OCI-LY3 (cell line): Measurements from ENCODE around the gene DIO3.

ENCODE experiments used
- H2AFZ ChIP-seq: fragments of 200-600, 300-600 bp; shearing (Covaris generic); 2 replicates; pipeline ENCODE4 v1.6.0; 2014; ENCODE audit warnings: antibody characterized with exemption, low read depth, low read length
- H3K27ac ChIP-seq: fragments of 200-600, 300-600 bp; sonication (generic); 2 replicates; pipeline ENCODE4 v1.5.1; 2014; ENCODE audit warnings: mild to moderate bottlenecking, low read length, moderate library complexity, mixed read lengths
- H3K27me3 ChIP-seq: fragments of 200-600, 300-600 bp; sonication (generic); 2 replicates; pipeline ENCODE4 v1.6.1; 2014; ENCODE audit warnings: low read depth, low read length, mixed read lengths
- H3K36me3 ChIP-seq: fragments of 200-600, 300-600 bp; sonication (generic); replicated peaks from 2 replicates; pipeline ENCODE3; 2014; ENCODE audit warnings: low read depth, low read length, mixed read lengths
- H3K4me1 ChIP-seq: fragments of 300-600, 200-600 bp; sonication (generic); 2 replicates; pipeline ENCODE4 v1.6.1; 2014; ENCODE audit warnings: low read length, mixed read lengths
- H3K4me2 ChIP-seq: fragments of 200-600, 300-600 bp; sonication (generic); 2 replicates; pipeline ENCODE4 v1.6.1; 2014; ENCODE audit warnings: low read length, mixed read lengths
- H3K4me3 ChIP-seq: fragments of 300-600, 200-600 bp; sonication (generic); 2 replicates; pipeline ENCODE4 v1.5.1; 2014; ENCODE audit warnings: antibody characterized with exemption, mild to moderate bottlenecking, low read length, moderate library complexity
- H3K79me2 ChIP-seq: fragments of 300-600, 200-600 bp; shearing (Covaris generic); 2 replicates; pipeline ENCODE4 v1.6.1; 2014; ENCODE audit warnings: mild to moderate bottlenecking, low read length, mixed read lengths
- H3K9ac ChIP-seq: fragments of 300-600, 200-600 bp; shearing (Covaris generic); 2 replicates; pipeline ENCODE4 v1.6.0; 2014; ENCODE audit warnings: mild to moderate bottlenecking, low read length, moderate library complexity
- H3K9me3 ChIP-seq: fragments of 200-600, 300-600 bp; shearing (Covaris generic); 2 replicates; pipeline ENCODE4 v1.6.1; 2014; ENCODE audit warnings: low read length, mixed read lengths; ENCODE audit not compliant: insufficient read depth
- H4K20me1 ChIP-seq: fragments of 200-600, 300-600 bp; sonication (generic); 2 replicates; pipeline ENCODE4 v1.6.1; 2016; ENCODE audit warnings: low read length, mixed read lengths; ENCODE audit not compliant: insufficient read depth
- EZH2phosphoT487 ChIP-seq: fragments of 200-600 bp; shearing (Covaris generic); IDR thresholded peaks from 2 replicates; pipeline ENCODE4 v1.6.1; 2018; ENCODE audit warnings: antibody characterized with exemption, mixed run types, low read depth
- TF ChIP-seq, protein P1 (sequence below): fragments of 200-600, 300-600 bp; sonication (generic); IDR thresholded peaks from 2 replicates; pipeline ENCODE4 v1.5.1; 2014; ENCODE audit warnings: antibody characterized with exemption, low read length, low read depth

DIO3 gene

DNA sequence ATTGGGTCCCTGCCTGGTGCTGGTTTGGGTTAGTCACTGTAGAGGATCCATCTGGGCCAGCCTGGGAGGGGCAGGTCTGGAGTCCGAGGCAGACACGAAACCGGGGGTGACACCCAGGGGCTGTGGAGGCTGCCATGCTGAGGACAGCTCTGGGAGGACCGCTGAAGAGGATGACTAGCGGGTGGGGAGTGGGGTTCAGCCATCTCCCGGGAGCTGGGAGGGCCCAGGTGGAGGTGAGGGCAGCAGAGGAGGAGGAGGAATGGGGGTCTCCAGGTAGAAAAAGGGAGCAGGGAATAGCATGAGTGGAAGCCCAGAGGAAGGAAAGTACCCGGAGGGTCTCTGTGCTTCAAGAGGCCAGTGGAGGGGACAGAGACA, 4.0 kb upstream of the DIO3 start:
- no peak overlapping the region for H3K4me2 ChIP-seq

DNA sequence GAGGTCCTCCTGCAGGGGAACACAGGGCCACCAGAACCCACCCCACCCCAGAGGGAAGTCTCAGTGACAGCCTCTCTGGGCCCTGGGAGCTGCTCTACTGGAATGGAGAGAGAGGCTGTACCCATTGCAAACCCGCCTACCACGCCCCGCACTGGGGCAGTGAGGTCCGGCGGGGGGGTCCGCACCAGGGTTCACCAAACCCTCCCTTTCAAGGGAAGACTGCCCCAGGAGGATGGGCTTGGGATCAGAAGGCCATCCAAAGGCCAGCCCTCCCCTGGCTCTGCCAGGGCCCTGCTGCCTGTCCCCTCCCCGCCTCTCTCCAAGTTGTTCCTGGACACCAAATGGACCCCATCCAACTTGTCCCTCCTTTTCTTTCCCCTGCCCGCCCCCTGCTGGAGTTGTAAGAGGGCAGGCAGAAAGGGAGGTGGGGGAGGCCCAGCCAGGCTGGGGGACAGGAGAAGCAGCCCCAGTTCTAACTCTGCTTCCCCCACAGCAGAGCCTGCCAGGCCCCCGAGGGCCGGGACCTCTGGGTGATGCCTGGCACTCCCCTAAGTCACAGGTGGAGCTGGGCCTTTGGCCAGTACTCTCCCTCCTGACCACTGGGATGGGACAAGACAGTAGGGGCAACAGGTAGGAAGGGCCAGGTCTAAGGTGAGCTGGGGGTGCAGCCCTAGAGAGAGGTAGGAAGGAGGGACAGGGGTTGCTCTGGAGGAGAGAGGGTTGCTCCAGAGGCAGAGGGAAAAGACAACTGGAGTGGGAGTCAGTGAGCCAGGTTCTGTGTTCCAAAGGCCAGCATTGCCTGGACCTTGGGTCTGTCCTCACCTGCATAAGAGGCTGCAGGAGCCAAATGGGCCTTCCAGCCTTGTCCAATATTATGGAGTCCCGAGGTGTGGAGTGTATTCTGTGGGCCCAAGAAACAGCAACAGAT, 3.2 kb upstream of the DIO3 start:
- peaks cover 6% of the 10 kb centered on the region; the same call in 1 of the 2 replicates for H3K9me3 ChIP-seq
- no peak overlapping the region for H3K4me2 ChIP-seq
- no peak overlapping the region for H2AFZ ChIP-seq
- no peaks in the 10 kb centered on the region for H3K4me1 ChIP-seq
- no peak overlapping the region for H3K4me3 ChIP-seq
- no peaks in the 10 kb centered on the region for H3K36me3 ChIP-seq
- H4K20me1 ChIP-seq: no peaks in the 10 kb centered on the region
- H3K27ac ChIP-seq: no peak overlapping the region
- TF ChIP-seq EZH2phosphoT487: no peak
- TF ChIP-seq, protein P1, sequence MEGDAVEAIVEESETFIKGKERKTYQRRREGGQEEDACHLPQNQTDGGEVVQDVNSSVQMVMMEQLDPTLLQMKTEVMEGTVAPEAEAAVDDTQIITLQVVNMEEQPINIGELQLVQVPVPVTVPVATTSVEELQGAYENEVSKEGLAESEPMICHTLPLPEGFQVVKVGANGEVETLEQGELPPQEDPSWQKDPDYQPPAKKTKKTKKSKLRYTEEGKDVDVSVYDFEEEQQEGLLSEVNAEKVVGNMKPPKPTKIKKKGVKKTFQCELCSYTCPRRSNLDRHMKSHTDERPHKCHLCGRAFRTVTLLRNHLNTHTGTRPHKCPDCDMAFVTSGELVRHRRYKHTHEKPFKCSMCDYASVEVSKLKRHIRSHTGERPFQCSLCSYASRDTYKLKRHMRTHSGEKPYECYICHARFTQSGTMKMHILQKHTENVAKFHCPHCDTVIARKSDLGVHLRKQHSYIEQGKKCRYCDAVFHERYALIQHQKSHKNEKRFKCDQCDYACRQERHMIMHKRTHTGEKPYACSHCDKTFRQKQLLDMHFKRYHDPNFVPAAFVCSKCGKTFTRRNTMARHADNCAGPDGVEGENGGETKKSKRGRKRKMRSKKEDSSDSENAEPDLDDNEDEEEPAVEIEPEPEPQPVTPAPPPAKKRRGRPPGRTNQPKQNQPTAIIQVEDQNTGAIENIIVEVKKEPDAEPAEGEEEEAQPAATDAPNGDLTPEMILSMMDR: no peak
- no peak overlapping the region for H3K9ac ChIP-seq
- H3K79me2 ChIP-seq: no peaks in the 10 kb centered on the region
- no peaks in the 10 kb centered on the region; the same call in 1 of the 2 replicates for H3K27me3 ChIP-seq

More for the DNA sequence above, 4.0 kb upstream of the DIO3 start:
- no peak overlapping the region for H2AFZ ChIP-seq
- no peaks in the 10 kb centered on the region for H3K36me3 ChIP-seq
- no peaks in the 10 kb centered on the region for H4K20me1 ChIP-seq
- no peak overlapping the region for H3K27ac ChIP-seq
- H3K79me2 ChIP-seq: no peaks in the 10 kb centered on the region
- no peaks in the 10 kb centered on the region; the same call in 1 of the 2 replicates for H3K27me3 ChIP-seq
- no peaks in the 10 kb centered on the region for H3K4me1 ChIP-seq
- no peak overlapping the region for H3K4me3 ChIP-seq
- no peak for TF ChIP-seq EZH2phosphoT487
- TF ChIP-seq, protein P1: no peak
- H3K9ac ChIP-seq: no peak overlapping the region
- H3K9me3 ChIP-seq: peaks cover 6% of the 10 kb centered on the region; the same call in 1 of the 2 replicates

DNA sequence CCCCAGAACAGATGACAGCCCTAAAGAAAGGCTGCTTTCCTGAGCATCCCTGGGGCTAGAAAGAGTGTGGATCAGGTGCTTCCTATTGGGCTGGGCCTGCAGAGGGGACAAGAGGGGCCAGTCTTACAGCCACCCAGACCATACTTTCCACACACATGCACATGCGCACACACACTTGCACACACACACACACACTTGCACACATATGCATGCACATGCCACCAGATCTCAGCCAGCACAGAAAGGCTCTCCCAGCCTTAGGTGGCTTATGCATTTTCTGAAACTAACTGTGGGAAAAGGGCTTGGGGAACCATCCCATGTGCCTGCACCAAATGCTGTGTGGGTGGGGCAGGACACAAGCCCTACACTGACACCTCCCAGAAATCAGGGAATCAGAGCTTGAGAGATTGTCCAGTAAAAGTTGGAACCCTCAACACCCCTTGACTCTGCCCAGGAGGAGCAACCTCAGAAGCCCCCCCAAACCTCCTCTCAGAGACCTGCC, 2.5 kb upstream of the DIO3 start:
- no peaks in the 10 kb centered on the region for H4K20me1 ChIP-seq
- H3K27me3 ChIP-seq: no peaks in the 10 kb centered on the region; the same call in 1 of the 2 replicates
- H3K4me2 ChIP-seq: no peak overlapping the region
- no peaks in the 10 kb centered on the region for H3K4me1 ChIP-seq
- H3K36me3 ChIP-seq: no peaks in the 10 kb centered on the region
- H3K79me2 ChIP-seq: no peaks in the 10 kb centered on the region
- TF ChIP-seq EZH2phosphoT487: no peak
- TF ChIP-seq, protein P1: no peak
- no peak overlapping the region for H3K9ac ChIP-seq
- H3K9me3 ChIP-seq: peaks cover 6% of the 10 kb centered on the region; the same call in 1 of the 2 replicates
- H3K27ac ChIP-seq: no peak overlapping the region
- H3K4me3 ChIP-seq: no peak overlapping the region
- no peak overlapping the region for H2AFZ ChIP-seq

DNA sequence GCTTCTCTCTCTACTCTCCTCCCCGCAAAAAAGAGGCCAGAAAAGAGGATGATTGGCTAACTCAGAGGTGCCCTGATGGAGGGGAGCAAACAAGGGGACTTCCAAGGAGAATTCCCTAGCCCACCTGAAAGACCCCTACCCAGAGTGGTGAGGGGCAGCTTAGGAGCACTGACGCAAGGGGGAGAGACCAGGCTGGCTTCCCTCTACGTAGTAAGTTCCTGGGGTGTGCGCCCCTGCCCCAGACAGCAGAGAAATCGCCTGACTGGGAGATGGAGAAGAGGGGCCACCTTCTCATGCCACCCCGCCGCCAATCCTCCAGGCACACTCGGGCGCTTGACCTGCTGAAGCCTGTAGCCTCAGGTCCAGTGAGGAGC, 2.1 kb upstream of the DIO3 start:
- Histone ChIP-seq H3K27ac (no peak overlapping the region), H3K9me3 (peaks cover 6% of the 10 kb centered on the region; the same call in 1 of the 2 replicates), H3K9ac (no peak overlapping the region), H3K4me2 (no peak overlapping the region), H3K4me3 (no peak overlapping the region), H3K4me1 (no peaks in the 10 kb centered on the region), H3K79me2 (no peaks in the 10 kb centered on the region), H2AFZ (no peak overlapping the region), H4K20me1 (no peaks in the 10 kb centered on the region), H3K36me3 (no peaks in the 10 kb centered on the region), H3K27me3 (no peaks in the 10 kb centered on the region)
- TF ChIP-seq, protein P1: no peak
- no peak for TF ChIP-seq EZH2phosphoT487
